ENCODE measurements around the gene MB21D2. TPM values are rescaled to one million over a fixed set of nuclear protein-coding genes. Genes with fewer than 3 reads are reported as not detected.

MB21D2 gene
- total and polyA plus RNA-seq, 9 donors: 4.5 to 13.9 (median 6.0) TPM

GRCh38 chr3:192914848-192915247 is 2.8 kb downstream of the MB21D2 start:
- H3K36me3 ChIP-seq: no peaks in the 10 kb centered on the region
- no peaks in the 10 kb centered on the region for H3K27me3 ChIP-seq
- H3K9me3 ChIP-seq: no peaks in the 10 kb centered on the region
- peaks cover 2% of the 10 kb centered on the region for H3K4me1 ChIP-seq (ENCODE audit: insufficient read depth)
- intact Hi-C loops (cut with DNase I): loop anchor here in 2 of 4 donors (5.0 to 10.0 kb wide), 2 partner anchors 80 to 83 kb away; no protein-coding TSS in a partner anchor
- no peak for TF ChIP-seq EP300 (IDR thresholded peaks at IDR 0.05)
- TF ChIP-seq POLR2A (IDR thresholded peaks at IDR 0.05): no peak
- no peak for TF ChIP-seq CTCF (IDR thresholded peaks at IDR 0.05)
- H3K4me3 ChIP-seq: no peak overlapping the region
- 51 to 69% (median 67%) methylated on average over 2 of the region's 2 CpGs for WGBS, 3 donors
- H3K27ac ChIP-seq: no peak overlapping the region
- no peak for DNase-seq

GRCh38 chr3:192913540-192913939 is 4.1 kb downstream of the MB21D2 start:
- no peaks in the 10 kb centered on the region for H3K27me3 ChIP-seq
- no peaks in the 10 kb centered on the region for H3K9me3 ChIP-seq
- no peak for DNase-seq
- intact Hi-C loops (cut with DNase I): loop anchor here in 1 of 4 donors (10.0 kb wide), 1 partner anchor 79 kb away; no protein-coding TSS in a partner anchor
- no peak overlapping the region for H3K27ac ChIP-seq
- WGBS, 3 donors: 95 to 98% (median 95%) methylated on average over 4 of the region's 4 CpGs
- TF ChIP-seq CTCF (IDR thresholded peaks at IDR 0.05): no peak
- TF ChIP-seq EP300 (IDR thresholded peaks at IDR 0.05): no peak
- no peak for TF ChIP-seq POLR2A (IDR thresholded peaks at IDR 0.05)
- no peaks in the 10 kb centered on the region for H3K36me3 ChIP-seq
- H3K4me3 ChIP-seq: no peak overlapping the region
- H3K4me1 ChIP-seq (ENCODE audit: insufficient read depth): no peaks in the 10 kb centered on the region

GRCh38 chr3:192911293-192911692 is 6.4 kb downstream of the MB21D2 start:
- Histone ChIP-seq H3K4me1 (ENCODE audit: insufficient read depth) (no peaks in the 10 kb centered on the region), H3K27ac (no peak overlapping the region), H3K36me3 (no peaks in the 10 kb centered on the region), H3K4me3 (no peak overlapping the region), H3K9me3 (no peaks in the 10 kb centered on the region), H3K27me3 (no peaks in the 10 kb centered on the region)
- TF ChIP-seq CTCF (IDR thresholded peaks at IDR 0.05) (no peak), POLR2A (IDR thresholded peaks at IDR 0.05) (no peak), EP300 (IDR thresholded peaks at IDR 0.05) (no peak)
- intact Hi-C loops (cut with DNase I): loop anchor here in 1 of 4 donors (10.0 kb wide), 1 partner anchor 76 kb away; no protein-coding TSS in a partner anchor
- no peak for DNase-seq
- WGBS, 3 donors: 82 to 90% (median 88%) methylated on average over 1 of the region's 1 CpG

- no peaks in the 10 kb centered on the region for H3K36me3 ChIP-seq
- intact Hi-C loops (cut with DNase I): no loop called here
- H3K27me3 ChIP-seq: no peaks in the 10 kb centered on the region
- H3K4me3 ChIP-seq: no peak overlapping the region
- H3K9me3 ChIP-seq: no peaks in the 10 kb centered on the region
- peaks cover 2% of the 10 kb centered on the region for H3K4me1 ChIP-seq (ENCODE audit: insufficient read depth)
- 68 to 84% (median 81%) methylated on average over 4 of the region's 4 CpGs for WGBS, 3 donors
- DNase-seq: no peak
- TF ChIP-seq CTCF (IDR thresholded peaks at IDR 0.05) (no peak), EP300 (IDR thresholded peaks at IDR 0.05) (no peak), POLR2A (IDR thresholded peaks at IDR 0.05) (no peak)
- no peak overlapping the region for H3K27ac ChIP-seq
These were observed 9.9 kb downstream of the MB21D2 start for GRCh38 chr3:192907784-192908183.
